Melanocyte of skin (primary cell): Measurements from ENCODE around the gene REP15. TPM values are rescaled to one million over a fixed set of nuclear protein-coding genes. Genes with fewer than 3 reads are reported as not detected.

Experiments used
- total RNA-seq, 2 donors: library from RNA; depleted of rRNA; stranded (reverse); fragments of >200 nt; gene quantifications; 2 replicates each; pipeline ENCODE4 v1.2.3, GENCODE V29; 2012

The REP15 gene, protein sequence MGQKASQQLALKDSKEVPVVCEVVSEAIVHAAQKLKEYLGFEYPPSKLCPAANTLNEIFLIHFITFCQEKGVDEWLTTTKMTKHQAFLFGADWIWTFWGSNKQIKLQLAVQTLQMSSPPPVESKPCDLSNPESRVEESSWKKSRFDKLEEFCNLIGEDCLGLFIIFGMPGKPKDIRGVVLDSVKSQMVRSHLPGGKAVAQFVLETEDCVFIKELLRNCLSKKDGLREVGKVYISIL
- total RNA-seq, result 1 to 10 TPM; 1.0 to 1.7 TPM

DNA sequence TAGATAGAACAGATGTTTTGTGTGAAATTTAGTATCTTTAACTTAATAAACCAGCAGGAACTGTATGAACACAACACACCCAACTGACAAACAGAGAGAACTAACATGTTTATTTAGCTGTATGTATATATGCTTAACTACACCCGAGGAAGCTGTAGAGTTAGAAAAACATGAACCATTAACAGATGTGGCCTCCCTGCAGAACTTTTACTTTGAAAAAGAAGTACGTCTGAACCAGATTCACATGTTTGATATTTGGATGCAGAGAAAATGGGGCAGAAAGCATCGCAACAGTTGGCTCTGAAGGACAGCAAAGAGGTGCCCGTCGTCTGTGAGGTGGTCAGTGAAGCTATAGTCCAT is at the start of gene REP15:
REP15 (plus strand) TSS at position 155 of the 360 bp plus-strand sequence; CDS start at position 271, 116 bp downstream.

DNA sequence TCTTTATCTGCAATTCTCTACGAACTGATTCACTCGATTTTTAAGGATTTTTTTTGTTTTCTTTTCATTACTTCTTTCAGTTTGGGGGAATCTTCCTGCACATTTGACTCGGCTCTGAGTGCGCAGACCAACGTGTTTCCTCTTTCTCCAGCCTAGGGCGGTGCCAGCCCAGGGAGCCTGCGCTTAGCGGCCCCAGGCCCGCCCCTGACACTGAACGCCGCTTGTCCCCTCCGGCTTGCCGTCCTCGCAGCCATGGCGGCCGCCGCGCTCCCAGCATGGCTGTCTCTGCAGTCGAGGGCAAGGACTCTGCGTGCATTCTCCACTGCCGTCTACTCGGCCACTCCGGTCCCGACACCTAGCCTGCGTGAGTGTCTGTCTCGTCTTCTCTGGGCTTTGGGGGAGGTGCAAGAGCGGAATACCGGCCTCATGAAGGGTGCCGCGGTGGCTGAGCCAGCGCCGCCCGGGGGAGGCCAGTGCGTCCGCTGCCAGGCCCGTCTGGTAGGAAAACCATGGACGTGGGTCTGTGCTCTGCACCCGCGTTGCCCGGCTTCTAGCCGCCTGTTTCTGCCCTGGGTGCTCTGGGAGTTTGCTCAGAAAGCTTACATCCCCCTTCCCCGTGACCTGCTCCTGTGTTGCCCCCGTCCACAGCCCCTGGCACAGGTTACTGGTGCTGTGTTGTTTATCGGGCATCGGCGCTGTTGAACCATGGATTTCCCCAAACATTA is 14.5 kb downstream of the REP15 start, which contains the start of gene MRPS35:
MRPS35 (plus strand) TSS at position 241 of the 725 bp plus-strand sequence; CDS start at position 253, 12 bp downstream.

Other genes starting within 250 kb of the REP15 start
- not detected for gene SMCO2, start 249.7 kb upstream of the REP15 start, total RNA-seq
- 10 to 100 TPM; 64.3 to 71.6 TPM for gene PPFIBP1, start 172.2 kb upstream of the REP15 start, total RNA-seq
- 10 to 100 TPM; 50.9 to 61.3 TPM for gene MRPS35, start 14.4 kb downstream of the REP15 start, total RNA-seq
- gene KLHL42, start 83.8 kb downstream of the REP15 start, total RNA-seq, result 100 to 1,000 TPM in 1 of 2 donors, 10 to 100 TPM in 1; 80.9 to 111 TPM
- gene MANSC4, start 83.8 kb downstream of the REP15 start, total RNA-seq, result not detected